Measurements from ENCODE around the gene PLXNB1.
"Not testable (repeated sequence)": the region's sequence is repeated elsewhere in the genome, so short reads cannot be mapped to it uniquely, and the experiment has no call there.

The PLXNB1 gene

GRCh38 chr3:48465531-48466378 lies 35.9 kb upstream of the PLXNB1 start:
- DNase-seq (ENCODE audit: low spot score): peak; percentile 99

- no peak for DNase-seq (ENCODE audit: low spot score)
Measured at GRCh38 chr3:48465237-48465530, 35.3 kb upstream of the PLXNB1 start.

GRCh38 chr3:48464713-48465221 lies 34.9 kb upstream of the PLXNB1 start:
- DNase-seq (ENCODE audit: low spot score): no peak

- DNase-seq (ENCODE audit: low spot score): no peak
Measured at GRCh38 chr3:48463703-48464102, 33.8 kb upstream of the PLXNB1 start.

GRCh38 chr3:48461767-48462166 lies 31.9 kb upstream of the PLXNB1 start:
- not testable (repeated sequence) for DNase-seq (ENCODE audit: low spot score)

GRCh38 chr3:48460517-48460902 lies 30.6 kb upstream of the PLXNB1 start:
- DNase-seq (ENCODE audit: low spot score): no peak

- DNase-seq (ENCODE audit: low spot score): no peak
Measured at GRCh38 chr3:48459773-48460516, 30.1 kb upstream of the PLXNB1 start.

GRCh38 chr3:48459331-48459730 lies 29.4 kb upstream of the PLXNB1 start:
- DNase-seq (ENCODE audit: low spot score): no peak

GRCh38 chr3:48456456-48456855 lies 26.6 kb upstream of the PLXNB1 start:
- DNase-seq (ENCODE audit: low spot score): no peak

GRCh38 chr3:48451270-48451669 lies 21.4 kb upstream of the PLXNB1 start:
- no peak for DNase-seq (ENCODE audit: low spot score)

GRCh38 chr3:48446425-48447193 lies 16.7 kb upstream of the PLXNB1 start, which contains the start of gene ATRIP:
Gene ATRIP (plus strand): TSS chr3:48446737. CDS start chr3:48446846, 109 bp downstream.
- DNase-seq (ENCODE audit: low spot score): peak; percentile 94

GRCh38 chr3:48446043-48446424 lies 16.1 kb upstream of the PLXNB1 start:
- no peak for DNase-seq (ENCODE audit: low spot score)

- no peak for DNase-seq (ENCODE audit: low spot score)
Measured at GRCh38 chr3:48445277-48445882, 15.5 kb upstream of the PLXNB1 start.

GRCh38 chr3:48441940-48442339 lies 12.1 kb upstream of the PLXNB1 start:
- no peak for DNase-seq (ENCODE audit: low spot score)

- peak; percentile 37 for DNase-seq (ENCODE audit: low spot score)
Measured at GRCh38 chr3:48440590-48440958, 10.7 kb upstream of the PLXNB1 start.

GRCh38 chr3:48439820-48440589 lies 10.1 kb upstream of the PLXNB1 start, which contains the start of the genes CCDC51 and TMA7:
Gene CCDC51 (minus strand): TSS chr3:48440119. CDS start chr3:48435128, 4,991 bp downstream.
Gene TMA7 (plus strand): TSS chr3:48440257. CDS start chr3:48440297, 40 bp downstream.
- DNase-seq (ENCODE audit: low spot score): peak; percentile 99

GRCh38 chr3:48437812-48438211 lies 7.9 kb upstream of the PLXNB1 start:
- DNase-seq (ENCODE audit: low spot score): no peak

- no peak for DNase-seq (ENCODE audit: low spot score)
Measured at GRCh38 chr3:48436855-48437254, 7.0 kb upstream of the PLXNB1 start.

- no peak for DNase-seq (ENCODE audit: low spot score)
Measured at GRCh38 chr3:48436477-48436787, 6.5 kb upstream of the PLXNB1 start.

GRCh38 chr3:48435774-48436476 lies 6.0 kb upstream of the PLXNB1 start:
- peak; percentile 90 for DNase-seq (ENCODE audit: low spot score)

- DNase-seq (ENCODE audit: low spot score): no peak
Measured at GRCh38 chr3:48435223-48435595, 5.3 kb upstream of the PLXNB1 start.

Data from hepatic stellate cell (primary cell).